Right lobe of liver (tissue), 4 donors: ENCODE results near the gene SYTL1.

Experiments
- CTCF ChIP-seq, 4 donors: fragments of 200-600 bp in 3 of 4; fragments of 450-650 bp in 1 of 4; IDR thresholded peaks; one replicate each; pipeline versions ENCODE4 v1.5.1 to v1.8.0; 2016 to 2022; ENCODE audit warnings: antibody characterized with exemption in 4 of 4, mild to moderate bottlenecking in 2 of 4
- POLR2A ChIP-seq: fragments of 450-650 bp; IDR thresholded peaks from one replicate; pipeline ENCODE4 v1.6.1; 2017; ENCODE audit warnings: antibody characterized with exemption, mild to moderate bottlenecking
- donor health status: DM: no; HTN: no; CAD: no.
- donor health status: DM: no; HTN: no; CAD: no.
- donor health status: DM: no; HTN: yes; CAD: no.

DNA sequence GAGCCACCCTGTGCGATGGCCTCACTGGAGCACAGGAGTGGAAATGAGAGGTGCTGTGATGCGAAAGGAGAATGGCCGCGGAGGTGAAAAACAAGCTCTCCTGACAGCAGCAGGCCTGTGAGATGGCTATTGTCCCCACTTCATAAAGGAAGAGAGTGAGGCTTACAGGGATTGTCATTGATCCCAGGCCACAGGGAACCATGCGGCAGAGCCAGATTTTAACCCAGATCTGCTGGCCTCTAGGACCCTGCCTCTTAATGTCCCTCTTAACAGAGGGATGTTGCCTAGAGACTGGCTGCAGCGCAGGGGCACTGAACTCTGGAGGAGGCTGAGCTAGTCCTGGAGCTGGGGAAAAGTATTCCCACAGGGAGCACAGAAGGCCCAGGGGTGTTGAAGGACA is 3.1 kb upstream of the SYTL1 start:
- TF ChIP-seq CTCF (IDR thresholded peaks at IDR 0.05) (no peak), POLR2A (no peak)
